ENCODE data around the gene SNCG.
"Not testable (repeated sequence)": the region's sequence is repeated elsewhere in the genome, so short reads cannot be mapped to it uniquely, and the experiment has no call there.

SNCG gene

DNA sequence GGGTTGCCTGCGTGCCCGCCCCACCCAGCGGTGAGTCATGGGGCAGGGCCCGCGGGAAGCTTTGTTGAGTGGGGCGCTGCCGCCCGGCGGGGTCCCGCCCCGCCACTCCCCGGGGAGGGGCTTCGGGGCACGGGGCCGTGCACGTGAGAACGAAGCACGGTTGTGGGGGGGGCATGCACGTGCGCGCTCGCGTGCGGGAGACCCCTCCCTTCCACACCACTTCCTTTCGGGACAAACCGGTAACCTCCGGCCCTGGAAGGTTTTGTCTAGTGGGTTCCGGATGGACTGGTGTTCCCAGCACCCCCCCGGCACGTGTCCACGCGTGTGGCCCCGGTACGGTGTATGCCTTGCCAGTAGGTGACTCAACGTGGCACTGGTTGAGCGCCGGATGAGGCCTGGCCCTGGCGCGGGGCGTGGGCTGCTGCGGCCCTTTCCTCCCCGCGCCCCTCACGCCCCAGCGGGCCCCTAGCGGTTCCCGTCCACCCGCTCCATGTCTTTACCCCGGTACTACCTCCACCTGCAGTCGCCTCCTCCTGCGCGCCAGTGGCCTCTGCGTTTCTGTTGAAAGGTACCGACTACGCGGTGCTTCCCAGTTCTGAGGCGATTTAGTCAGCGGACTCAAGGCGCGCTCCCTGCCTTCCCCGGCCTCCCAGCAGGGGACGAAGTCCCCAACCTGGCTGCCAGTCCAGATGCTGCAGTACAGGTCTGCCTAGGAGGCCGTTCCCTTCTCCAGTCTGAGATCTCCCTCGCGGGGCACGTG lies 13.0 kb downstream of the SNCG start:
- peak; percentile 76 for DNase-seq (ENCODE audit: low read depth)
- TF ChIP-seq, protein P1, sequence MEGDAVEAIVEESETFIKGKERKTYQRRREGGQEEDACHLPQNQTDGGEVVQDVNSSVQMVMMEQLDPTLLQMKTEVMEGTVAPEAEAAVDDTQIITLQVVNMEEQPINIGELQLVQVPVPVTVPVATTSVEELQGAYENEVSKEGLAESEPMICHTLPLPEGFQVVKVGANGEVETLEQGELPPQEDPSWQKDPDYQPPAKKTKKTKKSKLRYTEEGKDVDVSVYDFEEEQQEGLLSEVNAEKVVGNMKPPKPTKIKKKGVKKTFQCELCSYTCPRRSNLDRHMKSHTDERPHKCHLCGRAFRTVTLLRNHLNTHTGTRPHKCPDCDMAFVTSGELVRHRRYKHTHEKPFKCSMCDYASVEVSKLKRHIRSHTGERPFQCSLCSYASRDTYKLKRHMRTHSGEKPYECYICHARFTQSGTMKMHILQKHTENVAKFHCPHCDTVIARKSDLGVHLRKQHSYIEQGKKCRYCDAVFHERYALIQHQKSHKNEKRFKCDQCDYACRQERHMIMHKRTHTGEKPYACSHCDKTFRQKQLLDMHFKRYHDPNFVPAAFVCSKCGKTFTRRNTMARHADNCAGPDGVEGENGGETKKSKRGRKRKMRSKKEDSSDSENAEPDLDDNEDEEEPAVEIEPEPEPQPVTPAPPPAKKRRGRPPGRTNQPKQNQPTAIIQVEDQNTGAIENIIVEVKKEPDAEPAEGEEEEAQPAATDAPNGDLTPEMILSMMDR (IDR thresholded peaks at IDR 0.05; ENCODE audit: low read length, missing control alignments) = no peak
- peak overlapping the region; percentile 59 for H3K4me3 ChIP-seq (replicated peaks; ENCODE audit: low read depth, low read length)

DNA sequence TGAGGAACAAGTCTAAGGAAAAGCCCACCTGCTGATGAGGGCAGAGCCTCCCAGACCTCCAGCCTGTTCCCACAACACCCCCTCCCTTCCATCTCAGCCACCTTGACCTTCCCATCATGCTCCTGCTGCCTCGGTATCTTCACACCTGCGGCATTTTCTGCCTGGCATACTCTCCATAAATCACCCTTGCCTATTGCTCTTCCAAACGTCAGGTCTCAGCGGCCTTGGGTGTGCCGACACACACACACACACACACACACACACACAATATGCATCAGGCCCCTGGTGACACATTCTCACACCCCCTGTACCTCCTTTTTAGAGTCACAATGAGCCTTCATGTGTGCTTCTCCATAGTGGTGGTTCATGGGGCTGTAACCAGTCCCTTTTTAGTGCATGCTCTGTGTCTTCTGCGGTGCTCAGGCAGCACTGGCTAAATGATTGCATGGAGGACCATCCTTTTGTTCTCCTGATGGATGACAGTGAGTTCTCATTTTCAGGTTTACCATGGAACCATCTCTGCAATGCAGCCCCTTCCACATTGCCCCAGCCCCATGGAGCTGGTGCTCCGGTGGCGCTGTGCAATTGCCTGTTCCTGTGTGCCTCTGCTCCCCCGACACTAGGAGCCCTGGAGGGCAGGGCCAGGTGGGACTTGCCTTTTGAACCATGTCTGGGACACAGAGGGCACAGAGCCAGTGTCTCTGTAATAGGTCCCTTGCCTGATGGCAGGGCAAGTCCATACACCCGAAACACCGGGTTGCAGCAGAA lies 14.4 kb downstream of the SNCG start:
- DNase-seq (ENCODE audit: low read depth) = no peak
- TF ChIP-seq, protein P1 (IDR thresholded peaks at IDR 0.05; ENCODE audit: low read length, missing control alignments) = no peak
- H3K4me3 ChIP-seq (replicated peaks; ENCODE audit: low read depth, low read length) = no peak overlapping the region

DNA sequence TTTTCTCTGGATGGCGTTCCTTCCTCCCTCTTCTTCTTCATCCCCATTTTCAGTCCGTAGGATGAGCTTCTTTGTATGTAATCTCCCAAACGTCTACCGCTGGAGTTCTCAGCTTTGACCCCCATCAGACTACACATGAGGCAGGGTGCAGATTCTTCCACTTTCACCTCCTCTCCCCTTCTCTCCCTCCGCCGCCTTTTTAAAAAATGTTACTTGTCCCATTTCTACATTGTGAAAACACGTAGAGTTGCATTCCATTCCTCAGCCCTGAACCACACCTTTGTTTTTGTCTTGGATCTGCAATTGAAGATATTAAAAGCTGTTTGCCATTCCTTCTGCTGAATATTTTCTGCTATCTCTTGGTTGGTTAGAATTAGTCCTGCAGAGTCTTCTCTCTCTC lies 16.1 kb downstream of the SNCG start:
- no peak for DNase-seq (ENCODE audit: low read depth)
- H3K4me3 ChIP-seq (replicated peaks; ENCODE audit: low read depth, low read length) = no peak overlapping the region
- TF ChIP-seq, protein P1 (IDR thresholded peaks at IDR 0.05; ENCODE audit: low read length, missing control alignments) = no peak

DNA sequence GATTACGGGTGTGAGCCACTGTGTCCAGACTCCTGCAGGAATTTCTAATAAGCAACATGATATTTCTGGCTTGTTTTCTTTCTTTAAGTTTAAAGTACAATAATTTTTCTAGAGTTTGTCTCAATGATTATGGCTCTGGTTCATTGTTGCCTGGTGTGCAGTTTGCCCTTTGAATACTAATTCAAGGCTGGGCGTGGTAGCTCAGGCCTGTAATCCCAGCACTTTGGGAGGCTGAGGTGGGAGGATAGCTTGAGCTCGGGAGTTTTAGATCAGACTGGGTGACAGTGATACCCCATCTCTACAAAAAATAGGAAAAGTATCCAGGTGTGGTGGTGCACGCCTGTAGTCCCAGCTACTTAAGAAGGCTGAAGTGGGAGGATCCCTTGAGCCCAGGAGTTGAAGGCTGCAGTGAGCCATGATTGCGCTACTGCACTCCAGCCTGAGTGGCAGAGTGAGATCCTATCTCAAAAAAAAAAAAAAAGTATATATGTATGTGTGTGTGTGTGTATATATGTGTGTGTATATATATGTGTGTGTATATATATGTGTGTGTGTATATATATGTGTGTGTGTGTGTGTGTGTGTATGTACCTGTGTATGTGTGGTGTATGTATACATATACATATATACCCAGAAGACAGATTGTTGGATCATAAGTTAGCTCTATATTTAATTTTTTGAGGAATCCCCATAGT lies 18.1 kb downstream of the SNCG start:
- no peak for DNase-seq (ENCODE audit: low read depth)
- TF ChIP-seq, protein P1 (IDR thresholded peaks at IDR 0.05; ENCODE audit: low read length, missing control alignments) = no peak
- H3K4me3 ChIP-seq (replicated peaks; ENCODE audit: low read depth, low read length) = no peak overlapping the region

DNA sequence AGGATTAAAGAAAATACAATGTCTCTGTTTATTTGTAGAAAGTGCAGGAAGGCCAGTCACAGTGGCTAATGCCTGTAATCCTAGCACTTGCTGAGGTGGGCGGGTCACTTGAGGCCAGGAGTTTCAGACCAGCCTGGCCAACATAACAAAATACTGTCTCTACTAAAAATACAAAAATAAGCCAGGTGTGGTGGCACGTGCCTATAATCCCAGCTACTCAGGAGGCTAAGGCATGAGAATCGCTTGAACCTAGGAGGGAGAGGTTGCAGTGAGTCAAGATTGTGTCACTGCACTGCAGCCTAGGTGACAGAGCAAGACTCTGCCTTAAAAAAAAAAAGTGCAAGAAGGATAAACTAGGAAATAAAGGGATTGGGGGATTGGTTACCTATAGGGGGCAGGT lies 20.1 kb downstream of the SNCG start:
- not testable (repeated sequence) for DNase-seq (ENCODE audit: low read depth); H3K4me3 ChIP-seq (replicated peaks; ENCODE audit: low read depth, low read length)

DNA sequence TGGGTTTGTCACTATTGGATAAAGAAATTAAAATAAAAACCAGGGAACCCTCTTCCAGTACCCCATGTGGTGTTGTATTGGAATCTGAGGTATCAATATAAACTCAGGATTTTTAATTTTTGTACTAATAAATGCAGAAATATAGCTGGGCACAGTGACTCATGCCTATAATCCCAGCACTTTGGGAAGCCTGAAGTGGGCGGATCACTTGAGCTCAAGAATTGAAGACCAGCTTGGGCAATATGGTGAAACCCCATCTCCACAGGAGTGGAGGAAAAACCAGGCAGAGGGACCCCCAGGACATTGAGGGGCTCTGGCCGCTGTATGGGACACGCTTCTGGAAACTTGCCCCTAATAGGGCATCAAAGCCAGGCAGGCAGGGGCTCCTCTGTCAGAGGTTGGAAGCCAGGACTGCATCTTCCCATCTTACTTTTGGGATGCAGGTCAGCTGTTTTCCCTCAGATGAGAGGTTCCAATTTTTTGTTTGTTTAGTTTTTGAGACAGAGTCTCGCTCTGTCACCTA lies 21.0 kb downstream of the SNCG start:
- no peak overlapping the region for H3K4me3 ChIP-seq (replicated peaks; ENCODE audit: low read depth, low read length)
- TF ChIP-seq, protein P1 (IDR thresholded peaks at IDR 0.05; ENCODE audit: low read length, missing control alignments) = no peak
- DNase-seq (ENCODE audit: low read depth) = no peak

DNA sequence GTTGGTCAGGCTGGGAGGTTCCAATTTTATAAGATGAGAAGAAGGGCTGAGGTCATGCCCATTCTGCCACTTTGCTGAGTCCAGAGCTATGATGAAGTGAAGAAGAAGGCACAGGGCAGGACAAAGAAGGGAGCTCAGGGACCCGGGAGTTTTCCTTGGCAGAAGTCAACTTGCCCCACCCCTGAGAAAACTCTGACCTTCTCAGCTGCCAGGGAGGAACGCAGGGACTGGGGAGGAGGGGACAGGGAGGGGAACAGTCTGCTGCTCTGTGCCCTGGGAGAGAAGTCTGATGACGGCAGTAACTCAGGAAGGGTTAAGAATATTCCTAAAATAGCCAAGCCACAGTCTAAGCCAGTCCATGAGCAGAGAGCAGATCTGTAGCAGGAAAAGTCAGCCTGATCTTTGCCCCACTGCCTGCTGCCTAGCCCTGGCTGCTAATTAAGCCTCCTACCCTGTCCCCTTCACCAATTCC lies 21.6 kb downstream of the SNCG start:
- DNase-seq (ENCODE audit: low read depth) = no peak

DNA sequence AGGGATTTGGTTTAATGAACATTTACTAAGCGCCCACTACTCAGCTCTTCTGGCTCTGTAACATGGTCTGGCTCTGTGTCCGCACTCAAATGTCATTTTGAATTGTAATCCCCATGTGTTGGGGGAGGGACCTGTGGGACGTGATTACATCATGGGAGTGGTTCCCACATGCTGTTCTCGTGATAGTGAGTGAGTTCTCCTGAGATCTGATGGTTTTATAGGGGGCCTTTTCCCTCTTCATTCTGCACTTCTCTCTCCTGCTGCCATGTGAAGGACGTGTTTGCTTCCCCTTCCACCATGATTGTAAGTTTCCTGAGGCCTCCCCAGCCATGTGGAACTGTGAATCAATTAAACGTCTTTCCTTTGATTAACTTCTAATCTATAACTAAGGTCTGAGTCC lies 22.6 kb downstream of the SNCG start:
- DNase-seq (ENCODE audit: low read depth); H3K4me3 ChIP-seq (replicated peaks; ENCODE audit: low read depth, low read length): not testable (repeated sequence)

More for the DNA sequence above, 21.6 kb downstream of the SNCG start:
- TF ChIP-seq, protein P1 (IDR thresholded peaks at IDR 0.05; ENCODE audit: low read length, missing control alignments) = no peak
- H3K4me3 ChIP-seq (replicated peaks; ENCODE audit: low read depth, low read length) = no peak overlapping the region
